Activated naive CD8-positive, alpha-beta T cell treated with anti-CD3 and anti-CD28 coated beads for 36 hours (primary cell): ENCODE results near the gene DZIP3. TPM values are rescaled to one million over a fixed set of nuclear protein-coding genes. Genes with fewer than 3 reads are reported as not detected.
A peak's percentile ranks its signal among the peaks of the same experiment; 100 is the strongest.

Experiments used
- DNase-seq: peaks from one replicate; pipeline ENCODE4 v3.0.0; 2021
- H3K27ac Mint-ChIP-seq: one replicate; pipeline ENCODE4 v1.8.0; 2022; ENCODE audit warnings: mild to moderate bottlenecking, moderate library complexity, mixed read lengths
- H3K27me3 Mint-ChIP-seq: one replicate; pipeline ENCODE4 v1.8.0; 2022; ENCODE audit warnings: mild to moderate bottlenecking, mixed read lengths
- H3K36me3 Mint-ChIP-seq: one replicate; pipeline ENCODE4 v1.8.0; 2021; ENCODE audit warnings: mild to moderate bottlenecking, mixed read lengths
- H3K4me1 Mint-ChIP-seq: one replicate; pipeline ENCODE4 v1.8.0; 2021; ENCODE audit warnings: mixed read lengths
- H3K4me3 Mint-ChIP-seq: one replicate; pipeline ENCODE4 v1.8.0; 2022; ENCODE audit warnings: mild to moderate bottlenecking, moderate library complexity, mixed read lengths
- H3K9me3 Mint-ChIP-seq: one replicate; pipeline ENCODE4 v1.8.0; 2022; ENCODE audit warnings: mixed read lengths
- total RNA-seq, 2 experiments: library from RNA; stranded (reverse); gene quantifications; one replicate each; pipeline ENCODE4 v1.2.3, GENCODE V29; 2021

Gene DZIP3
- 10 to 100 TPM; 16.2 to 17.0 TPM for total RNA-seq

GRCh38 chr3:108589081-108589997, at the start of gene DZIP3, which contains the start of gene CIP2A:
TSS of gene DZIP3 (plus strand) at chr3:108589722. CDS start at chr3:108605407, 15,685 bp downstream.
TSS of gene CIP2A (minus strand) at chr3:108589438. CDS start at chr3:108589375, 63 bp downstream.
- Mint-ChIP-seq H3K27ac (peak within 1 kb of the TSS; percentile 99), H3K4me1 (peaks cover 45% of the 10 kb centered on the region)

GRCh38 chr3:108546247-108546646, 43.3 kb upstream of the DZIP3 start:
- no peaks in the 10 kb centered on the region for H3K27me3 Mint-ChIP-seq
- no peak for DNase-seq
- H3K4me3 Mint-ChIP-seq, result no peak overlapping the region
- peaks cover 6% of the 10 kb centered on the region for H3K4me1 Mint-ChIP-seq
- H3K9me3 Mint-ChIP-seq, result no peaks in the 10 kb centered on the region
- peaks cover 43% of the 10 kb centered on the region for H3K36me3 Mint-ChIP-seq
- H3K27ac Mint-ChIP-seq, result no peak overlapping the region

More at GRCh38 chr3:108589081-108589997, at the start of gene DZIP3, which contains the start of gene CIP2A:
- peaks cover 22% of the 10 kb centered on the region for H3K36me3 Mint-ChIP-seq
- no peaks in the 10 kb centered on the region for H3K27me3 Mint-ChIP-seq
- peak; percentile 94 for DNase-seq
- peak within 1 kb of the TSS; percentile 100 for H3K4me3 Mint-ChIP-seq
- no peaks in the 10 kb centered on the region for H3K9me3 Mint-ChIP-seq

- Mint-ChIP-seq H3K9me3 (no peaks in the 10 kb centered on the region), H3K27me3 (no peaks in the 10 kb centered on the region), H3K36me3 (peaks cover 43% of the 10 kb centered on the region), H3K4me1 (peaks cover 6% of the 10 kb centered on the region), H3K27ac (no peak overlapping the region), H3K4me3 (no peak overlapping the region)
- DNase-seq, result no peak
Observed at GRCh38 chr3:108546692-108547091, 42.8 kb upstream of the DZIP3 start.

- no peaks in the 10 kb centered on the region for H3K9me3 Mint-ChIP-seq
- no peak for DNase-seq
- peaks cover 42% of the 10 kb centered on the region for H3K36me3 Mint-ChIP-seq
- H3K4me3 Mint-ChIP-seq, result no peak overlapping the region
- peaks cover 6% of the 10 kb centered on the region for H3K4me1 Mint-ChIP-seq
- no peak overlapping the region for H3K27ac Mint-ChIP-seq
- H3K27me3 Mint-ChIP-seq, result no peaks in the 10 kb centered on the region
Observed at GRCh38 chr3:108548304-108548703, 41.2 kb upstream of the DZIP3 start.

- Mint-ChIP-seq H3K4me3 (no peak overlapping the region), H3K27me3 (no peaks in the 10 kb centered on the region), H3K27ac (no peak overlapping the region), H3K4me1 (peaks cover 6% of the 10 kb centered on the region), H3K9me3 (no peaks in the 10 kb centered on the region), H3K36me3 (peaks cover 36% of the 10 kb centered on the region)
- no peak for DNase-seq
Observed at GRCh38 chr3:108548886-108549285, 40.6 kb upstream of the DZIP3 start.

- DNase-seq, result no peak
- Mint-ChIP-seq H3K27ac (no peak overlapping the region), H3K27me3 (no peaks in the 10 kb centered on the region), H3K9me3 (no peaks in the 10 kb centered on the region), H3K36me3 (peaks cover 24% of the 10 kb centered on the region), H3K4me3 (no peak overlapping the region), H3K4me1 (peaks cover 2% of the 10 kb centered on the region)
Observed at GRCh38 chr3:108552267-108553159, 37.0 kb upstream of the DZIP3 start.

GRCh38 chr3:108554229-108554628, 35.3 kb upstream of the DZIP3 start:
- Mint-ChIP-seq H3K9me3 (no peaks in the 10 kb centered on the region), H3K27ac (no peak overlapping the region), H3K4me3 (no peak overlapping the region), H3K27me3 (no peaks in the 10 kb centered on the region), H3K4me1 (peaks cover 2% of the 10 kb centered on the region), H3K36me3 (peaks cover 31% of the 10 kb centered on the region)
- no peak for DNase-seq

GRCh38 chr3:108554913-108555571, 34.5 kb upstream of the DZIP3 start:
- no peaks in the 10 kb centered on the region for H3K9me3 Mint-ChIP-seq
- H3K27ac Mint-ChIP-seq, result no peak overlapping the region
- no peak overlapping the region for H3K4me3 Mint-ChIP-seq
- peaks cover 2% of the 10 kb centered on the region for H3K4me1 Mint-ChIP-seq
- peaks cover 32% of the 10 kb centered on the region for H3K36me3 Mint-ChIP-seq
- H3K27me3 Mint-ChIP-seq, result no peaks in the 10 kb centered on the region
- DNase-seq, result no peak

GRCh38 chr3:108555966-108556581, 33.4 kb upstream of the DZIP3 start:
- H3K36me3 Mint-ChIP-seq, result peaks cover 32% of the 10 kb centered on the region
- H3K27ac Mint-ChIP-seq, result no peak overlapping the region
- no peaks in the 10 kb centered on the region for H3K9me3 Mint-ChIP-seq
- DNase-seq, result no peak
- no peaks in the 10 kb centered on the region for H3K27me3 Mint-ChIP-seq
- H3K4me3 Mint-ChIP-seq, result no peak overlapping the region
- peaks cover 2% of the 10 kb centered on the region for H3K4me1 Mint-ChIP-seq

GRCh38 chr3:108562565-108562964, 27.0 kb upstream of the DZIP3 start:
- Mint-ChIP-seq H3K36me3 (peaks cover 38% of the 10 kb centered on the region), H3K4me3 (no peak overlapping the region), H3K27me3 (no peaks in the 10 kb centered on the region), H3K27ac (no peak overlapping the region), H3K9me3 (no peaks in the 10 kb centered on the region), H3K4me1 (peaks cover 6% of the 10 kb centered on the region)
- DNase-seq, result no peak

GRCh38 chr3:108564564-108564963, 25.0 kb upstream of the DZIP3 start:
- H3K27me3 Mint-ChIP-seq, result no peaks in the 10 kb centered on the region

GRCh38 chr3:108565506-108565905, 24.0 kb upstream of the DZIP3 start:
- Mint-ChIP-seq H3K9me3 (no peaks in the 10 kb centered on the region), H3K36me3 (peaks cover 35% of the 10 kb centered on the region), H3K27ac (no peak overlapping the region), H3K4me3 (no peak overlapping the region), H3K27me3 (no peaks in the 10 kb centered on the region), H3K4me1 (peaks cover 6% of the 10 kb centered on the region)
- DNase-seq, result no peak

More at GRCh38 chr3:108564564-108564963, 25.0 kb upstream of the DZIP3 start:
- no peaks in the 10 kb centered on the region for H3K9me3 Mint-ChIP-seq
- H3K27ac Mint-ChIP-seq, result no peak overlapping the region
- no peak overlapping the region for H3K4me3 Mint-ChIP-seq
- DNase-seq, result no peak
- peaks cover 6% of the 10 kb centered on the region for H3K4me1 Mint-ChIP-seq
- peaks cover 32% of the 10 kb centered on the region for H3K36me3 Mint-ChIP-seq

- peaks cover 32% of the 10 kb centered on the region for H3K36me3 Mint-ChIP-seq
- H3K4me3 Mint-ChIP-seq, result no peak overlapping the region
- no peak for DNase-seq
- no peaks in the 10 kb centered on the region for H3K27me3 Mint-ChIP-seq
- H3K4me1 Mint-ChIP-seq, result peaks cover 6% of the 10 kb centered on the region
- H3K27ac Mint-ChIP-seq, result no peak overlapping the region
- no peaks in the 10 kb centered on the region for H3K9me3 Mint-ChIP-seq
Observed at GRCh38 chr3:108566599-108566998, 22.9 kb upstream of the DZIP3 start.

GRCh38 chr3:108569336-108569735, 20.2 kb upstream of the DZIP3 start:
- H3K4me1 Mint-ChIP-seq, result peaks cover 6% of the 10 kb centered on the region
- DNase-seq, result no peak
- H3K36me3 Mint-ChIP-seq, result peaks cover 43% of the 10 kb centered on the region
- no peak overlapping the region for H3K27ac Mint-ChIP-seq
- H3K27me3 Mint-ChIP-seq, result no peaks in the 10 kb centered on the region
- H3K4me3 Mint-ChIP-seq, result no peak overlapping the region
- peaks cover 3% of the 10 kb centered on the region for H3K9me3 Mint-ChIP-seq
